NCI-H1436 (cell line): ENCODE measurements around the gene SENP3.
A peak's percentile ranks its signal among the peaks of the same experiment; 100 is the strongest.

Source experiments
- DNase-seq: peaks from one replicate; lab custom pipeline; 2025; lab: John Stamatoyannopoulos, UW

The SENP3 gene

GRCh38 chr17:7577327-7578199 is 15.8 kb downstream of the SENP3 start:
- DNase-seq, result no peak

- DNase-seq, result no peak
Measured at GRCh38 chr17:7579001-7579833, 17.5 kb downstream of the SENP3 start, which contains the start of gene CD68. TSS of gene CD68 (plus strand) at chr17:7579638. CDS start at chr17:7579678, 40 bp downstream.

- no peak for DNase-seq
Measured at GRCh38 chr17:7579834-7580603, 18.3 kb downstream of the SENP3 start.

- no peak for DNase-seq
Measured at GRCh38 chr17:7580604-7581575, 19.2 kb downstream of the SENP3 start.

- DNase-seq, result no peak
Measured at GRCh38 chr17:7582396-7583252, 20.9 kb downstream of the SENP3 start.

- peak; percentile 97 for DNase-seq
Measured at GRCh38 chr17:7583253-7584109, 21.8 kb downstream of the SENP3 start, which contains the start of gene MPDU1. TSS of gene MPDU1 (plus strand) at chr17:7583852. CDS start at chr17:7583863, 11 bp downstream.

- no peak for DNase-seq
Measured at GRCh38 chr17:7586673-7587419, 25.1 kb downstream of the SENP3 start.

- DNase-seq, result no peak
Measured at GRCh38 chr17:7587420-7588151, 25.9 kb downstream of the SENP3 start.

GRCh38 chr17:7588553-7589203 is 27.0 kb downstream of the SENP3 start:
- DNase-seq, result no peak

GRCh38 chr17:7589204-7589868 is 27.6 kb downstream of the SENP3 start:
- no peak for DNase-seq

GRCh38 chr17:7589891-7590691 is 28.4 kb downstream of the SENP3 start, which contains the start of gene SOX15:
TSS of gene SOX15 (minus strand) at chr17:7590094. CDS start at chr17:7589676, 418 bp downstream.
- no peak for DNase-seq

- DNase-seq, result no peak
Measured at GRCh38 chr17:7590743-7591142, 29.0 kb downstream of the SENP3 start.

GRCh38 chr17:7591596-7591995 is 29.9 kb downstream of the SENP3 start:
- DNase-seq, result no peak

- DNase-seq, result no peak
Measured at GRCh38 chr17:7592422-7593021, 30.8 kb downstream of the SENP3 start.

GRCh38 chr17:7593296-7593695 is 31.6 kb downstream of the SENP3 start:
- no peak for DNase-seq
